Naive thymus-derived CD4-positive, alpha-beta T cell (primary cell): ENCODE data around the gene KDM6A. TPM values are rescaled to one million over a fixed set of nuclear protein-coding genes. Genes with fewer than 3 reads are reported as not detected.

Experiments
- ATAC-seq: fragments of 150-1000 bp; cut with Tn5 transposase; 2 replicates; pipeline ENCODE4 v1.10.0; 2021; ENCODE audit warnings: mild to moderate bottlenecking, moderate library complexity
- CTCF ChIA-PET: fragments of 350-600 bp; sonication (Branson Sonifier 250); formaldehyde crosslinking; loops from one replicate; lab custom pipeline; 2021; ENCODE audit warnings: antibody characterized with exemption; lab: Charles Lee
- POLR2A ChIA-PET: fragments of 350-600 bp; sonication (Branson Sonifier 250); formaldehyde crosslinking; loops from one replicate; lab custom pipeline; 2021; ENCODE audit warnings: antibody characterized with exemption, inconsistent platforms; lab: Charles Lee
- DNase-seq, 9 donors: peaks; one replicate each; pipeline versions ENCODE4 v3.0.0 to v3.0.0-alpha.2; 2020 to 2022; ENCODE audit warnings: mixed read lengths in 1 of 9
- H3K27ac ChIP-seq: one replicate; pipeline ENCODE4 v1.7.0; 2013; ENCODE audit warnings: mild to moderate bottlenecking, low read depth, low read length, moderate library complexity
- H3K27me3 ChIP-seq, 2 donors: one replicate each; pipeline ENCODE4 v1.7.0; 2013; ENCODE audit warnings: low read length in 2 of 2, mild to moderate bottlenecking in 2 of 2, moderate library complexity in 2 of 2; ENCODE audit not compliant: control insufficient read depth in 2 of 2, insufficient read depth in 2 of 2
- H3K36me3 ChIP-seq, 3 experiments: 1 replicate in 2 of 3; 2 replicates in 1 of 3; pipeline ENCODE4 v1.7.0; 2013; ENCODE audit warnings: low read length in 3 of 3, mild to moderate bottlenecking in 3 of 3, moderate library complexity in 1 of 3; ENCODE audit not compliant: insufficient read depth in 3 of 3, control insufficient read depth in 2 of 3
- H3K4me1 ChIP-seq, 2 donors: one replicate each; pipeline ENCODE4 v1.7.0; 2013; ENCODE audit warnings: low read length in 2 of 2, mild to moderate bottlenecking in 2 of 2, moderate library complexity in 1 of 2; ENCODE audit not compliant: control insufficient read depth in 2 of 2, insufficient read depth in 2 of 2
- H3K4me3 ChIP-seq: 2 replicates; pipeline ENCODE4 v1.7.0; 2013; ENCODE audit warnings: mild to moderate bottlenecking, low read length
- H3K9me3 ChIP-seq, 3 experiments: 1 replicate in 2 of 3; 2 replicates in 1 of 3; pipeline ENCODE4 v1.7.0; 2013; ENCODE audit warnings: low read length in 3 of 3; ENCODE audit not compliant: control insufficient read depth in 2 of 3
- H3K27ac Mint-ChIP-seq, 9 donors: one replicate each; pipeline ENCODE4 v1.8.0; 2020 to 2022; ENCODE audit warnings: mixed read lengths in 9 of 9, mild to moderate bottlenecking in 8 of 9, moderate library complexity in 5 of 9, inconsistent platforms in 2 of 9
- H3K27me3 Mint-ChIP-seq, 5 donors: one replicate each; pipeline ENCODE4 v1.8.0; 2021 to 2022; ENCODE audit warnings: mixed read lengths in 5 of 5, mild to moderate bottlenecking in 1 of 5
- H3K36me3 Mint-ChIP-seq, 5 donors: one replicate each; pipeline ENCODE4 v1.8.0; 2020 to 2022; ENCODE audit warnings: mixed read lengths in 5 of 5, mild to moderate bottlenecking in 3 of 5, inconsistent platforms in 1 of 5
- H3K4me1 Mint-ChIP-seq, 7 donors: one replicate each; pipeline ENCODE4 v1.8.0; 2020 to 2022; ENCODE audit warnings: mixed read lengths in 7 of 7, mild to moderate bottlenecking in 3 of 7, inconsistent platforms in 1 of 7
- H3K4me3 Mint-ChIP-seq, 10 donors: one replicate each; pipeline ENCODE4 v1.8.0; 2020 to 2022; ENCODE audit warnings: mild to moderate bottlenecking in 10 of 10, mixed read lengths in 10 of 10, moderate library complexity in 6 of 10, inconsistent platforms in 2 of 10
- H3K9me3 Mint-ChIP-seq, 11 donors: one replicate each; pipeline ENCODE4 v1.8.0; 2020 to 2022; ENCODE audit warnings: mixed read lengths in 11 of 11, mild to moderate bottlenecking in 4 of 11, inconsistent platforms in 1 of 11, moderate library complexity in 1 of 11
- intact Hi-C, 2 donors: fragments of 100-400 bp; cut with micrococcal nuclease; formaldehyde crosslinking; loops; one replicate each; pipeline ENCODE4 v1.15.1; 2023
- polyA plus RNA-seq, 2 donors: library from polyadenylated mRNA; unstranded; fragments of 300-500 nt; fragmentation: Illumina TruSeq; gene quantifications; one replicate each; pipeline ENCODE4 v1.2.3, GENCODE V29; 2021
- total RNA-seq, 6 experiments: library from RNA in 5 of 6; stranded (reverse) in 5 of 6; gene quantifications; 1 replicate in 5 of 6; 2 replicates in 1 of 6; pipeline ENCODE4 v1.2.3 and lab custom pipeline; 2021 to 2026

KDM6A gene
- total and polyA plus RNA-seq, 7 experiments from 2014 or later: 17.9 to 55.6 (median 46.9) TPM

DNA sequence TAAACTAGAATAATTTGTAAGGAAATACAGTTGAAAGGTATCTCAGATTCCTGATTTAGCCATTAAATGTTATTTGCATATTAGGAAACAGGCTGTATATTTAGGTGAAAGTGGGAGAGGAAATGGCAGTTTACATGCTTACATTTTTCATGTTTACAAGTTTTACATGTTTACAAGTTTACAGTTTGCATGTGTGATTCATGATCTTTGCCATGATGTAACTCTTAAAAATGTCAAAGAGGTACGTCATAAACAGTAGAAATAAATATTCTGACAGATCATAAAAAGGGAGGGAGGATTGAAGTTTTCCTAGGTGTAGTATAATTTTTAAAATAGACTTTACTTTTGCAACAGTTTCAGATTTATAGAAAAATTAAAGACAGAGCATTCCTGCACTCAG is 45.7 kb downstream of the KDM6A start:
- H3K36me3 Mint-ChIP-seq: peaks cover 0 to 12% (median 3%) of the 10 kb centered on the region in 5 donors
- intact Hi-C loops: loop anchor here in 1 of 2 donors (5.0 kb wide), 1 partner anchor 41 kb away; no protein-coding TSS in a partner anchor
- Histone ChIP-seq H3K27ac (no peak overlapping the region), H3K4me3 (no peak overlapping the region), H3K4me1 (peaks cover 0 to 7% of the 10 kb centered on the region in 2 donors), H3K36me3 (no peaks in the 10 kb centered on the region), H3K9me3 (no peaks in the 10 kb centered on the region), H3K27me3 (no peaks in the 10 kb centered on the region)
- DNase-seq (no peak), ATAC-seq (no peak)
- CTCF ChIA-PET: no interaction called here
- H3K27ac Mint-ChIP-seq: no peak overlapping the region
- no peaks in the 10 kb centered on the region for H3K27me3 Mint-ChIP-seq
- POLR2A ChIA-PET: no interaction called here
- no peaks in the 10 kb centered on the region for H3K9me3 Mint-ChIP-seq
- H3K4me1 Mint-ChIP-seq: peaks cover 21 to 93% (median 68%) of the 10 kb centered on the region in 7 donors
- H3K4me3 Mint-ChIP-seq: peak overlapping the region in 1 of 10 donors; percentile 3

DNA sequence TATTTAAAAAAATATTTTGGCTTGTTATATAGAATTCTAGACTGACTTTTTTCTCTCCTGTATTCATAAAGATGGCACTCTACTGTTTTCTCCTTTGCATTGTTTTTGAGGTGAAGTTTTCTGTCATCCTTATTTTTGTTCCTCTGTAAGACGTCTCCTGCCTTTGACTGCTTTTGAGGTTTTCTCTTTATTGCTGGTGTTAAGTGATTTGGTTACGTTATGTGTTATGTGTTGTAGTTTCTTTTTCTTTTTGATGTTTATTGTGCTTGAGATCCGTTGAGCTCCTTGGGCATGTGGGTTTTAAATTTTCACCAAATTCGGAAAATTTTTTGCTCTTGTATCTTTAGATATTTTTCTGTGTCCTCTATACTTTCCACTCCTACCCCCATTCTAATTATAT is 50.0 kb downstream of the KDM6A start:
- H3K36me3 ChIP-seq: no peaks in the 10 kb centered on the region
- H3K9me3 Mint-ChIP-seq: peaks cover 0 to 2% (median 0%) of the 10 kb centered on the region in 11 donors
- peak overlapping the region; percentile 18 to 84 (median 62) for H3K27ac Mint-ChIP-seq
- H3K27me3 Mint-ChIP-seq: no peaks in the 10 kb centered on the region
- intact Hi-C loops: loop anchor here in 1 of 2 donors (2.0 kb wide), 1 partner anchor 50 kb away; the partner anchor contains the start of gene KDM6A
- no peaks in the 10 kb centered on the region for H3K27me3 ChIP-seq
- peak; percentile 57 for ATAC-seq
- H3K4me3 Mint-ChIP-seq: peak overlapping the region; percentile 0 to 73 (median 66)
- no peaks in the 10 kb centered on the region for H3K9me3 ChIP-seq
- no peak overlapping the region for H3K4me3 ChIP-seq
- peak in 7 of 9 donors; percentile 14 to 60 (median 36) for DNase-seq
- H3K27ac ChIP-seq: no peak overlapping the region
- peaks cover 0 to 4% of the 10 kb centered on the region in 2 donors for H3K4me1 ChIP-seq
- ChIA-PET POLR2A (no interaction called here), CTCF (interaction anchor here (0.6 to 0.7 kb wide), 2 partner anchors 26 to 897 kb away, joined by 4 read pairs; no protein-coding TSS in a partner anchor)
- H3K36me3 Mint-ChIP-seq: peaks cover 0 to 15% (median 3%) of the 10 kb centered on the region in 5 donors
- peaks cover 18 to 94% (median 64%) of the 10 kb centered on the region in 7 donors for H3K4me1 Mint-ChIP-seq

DNA sequence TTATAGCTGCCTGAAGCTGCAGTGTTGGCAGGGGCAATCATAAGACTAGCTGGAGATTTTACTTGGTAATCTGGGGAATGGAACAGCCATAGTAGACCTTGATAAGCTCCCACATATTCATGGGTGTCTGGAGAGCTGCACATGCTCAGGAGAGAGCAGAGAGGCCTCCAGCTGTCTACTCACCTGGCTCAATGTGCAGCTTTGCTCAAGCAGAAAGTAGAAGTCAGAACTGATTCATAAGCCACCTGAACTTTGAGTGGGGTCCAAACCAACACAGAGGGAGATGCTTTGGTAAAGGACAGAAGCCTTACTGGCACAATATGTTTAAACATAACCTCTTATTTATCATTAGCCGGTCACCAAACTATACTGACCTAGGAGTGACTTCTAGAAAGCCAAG is 54.4 kb downstream of the KDM6A start:
- POLR2A ChIA-PET: no interaction called here
- ATAC-seq (no peak), DNase-seq (no peak)
- peaks cover 0 to 22% (median 3%) of the 10 kb centered on the region in 5 donors for H3K36me3 Mint-ChIP-seq
- intact Hi-C loops: no loop called here
- peak overlapping the region in 3 of 10 donors; percentile 7 to 41 (median 19) for H3K4me3 Mint-ChIP-seq
- no peaks in the 10 kb centered on the region for H3K36me3 ChIP-seq
- H3K4me1 ChIP-seq: peaks cover 4% of the 10 kb centered on the region in 2 donors
- H3K27me3 Mint-ChIP-seq: no peaks in the 10 kb centered on the region
- no peak overlapping the region for H3K27ac ChIP-seq
- H3K9me3 Mint-ChIP-seq: peaks cover 0 to 21% (median 3%) of the 10 kb centered on the region in 11 donors
- peak overlapping the region in 2 of 9 donors; percentile 27 to 52 for H3K27ac Mint-ChIP-seq
- no peaks in the 10 kb centered on the region for H3K9me3 ChIP-seq
- peaks cover 16 to 92% (median 66%) of the 10 kb centered on the region in 7 donors for H3K4me1 Mint-ChIP-seq
- H3K27me3 ChIP-seq: no peaks in the 10 kb centered on the region
- H3K4me3 ChIP-seq: no peak overlapping the region
- CTCF ChIA-PET: no interaction called here

DNA sequence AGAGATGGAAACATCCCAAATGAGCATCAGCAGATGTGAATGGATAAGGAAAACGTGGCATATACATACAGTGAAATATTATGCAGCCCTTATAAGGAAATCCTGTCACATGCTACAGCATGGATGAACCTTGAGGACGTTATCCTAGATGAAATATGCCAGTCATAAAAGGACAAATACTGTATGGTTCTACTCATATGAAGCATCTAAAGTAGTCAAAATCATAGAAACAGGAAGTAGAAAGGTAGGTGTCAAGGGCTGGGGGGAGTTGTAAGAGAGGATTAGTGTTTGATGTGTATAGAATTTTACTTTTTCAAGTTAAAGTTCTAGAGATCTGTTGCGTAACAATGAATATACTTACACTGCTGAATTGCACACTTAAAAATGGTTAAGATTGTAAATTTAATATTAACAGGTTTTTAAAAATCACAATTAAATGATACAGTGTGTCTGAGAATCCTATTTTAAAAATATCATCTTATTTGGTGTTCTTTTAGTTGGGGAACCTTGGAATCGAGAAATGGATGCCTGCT is 58.5 kb downstream of the KDM6A start:
- ATAC-seq: no peak
- H3K36me3 ChIP-seq: no peaks in the 10 kb centered on the region
- intact Hi-C loops: no loop called here
- H3K36me3 Mint-ChIP-seq: peaks cover 0 to 21% (median 3%) of the 10 kb centered on the region in 5 donors
- H3K4me3 Mint-ChIP-seq: peak overlapping the region in 2 of 10 donors; percentile 18
- ChIA-PET CTCF (no interaction called here), POLR2A (no interaction called here)
- H3K27ac ChIP-seq: no peak overlapping the region
- H3K4me1 Mint-ChIP-seq: peaks cover 21 to 93% (median 68%) of the 10 kb centered on the region in 7 donors
- H3K27me3 ChIP-seq: no peaks in the 10 kb centered on the region
- peak in 3 of 9 donors; percentile 2 to 20 (median 16) for DNase-seq
- H3K4me1 ChIP-seq: peaks cover 0 to 15% of the 10 kb centered on the region in 2 donors
- H3K27me3 Mint-ChIP-seq: no peaks in the 10 kb centered on the region
- no peaks in the 10 kb centered on the region for H3K9me3 ChIP-seq
- no peak overlapping the region for H3K4me3 ChIP-seq
- H3K9me3 Mint-ChIP-seq: peaks cover 0 to 21% (median 2%) of the 10 kb centered on the region in 11 donors
- H3K27ac Mint-ChIP-seq: peak overlapping the region in 2 of 9 donors; percentile 14 to 26

DNA sequence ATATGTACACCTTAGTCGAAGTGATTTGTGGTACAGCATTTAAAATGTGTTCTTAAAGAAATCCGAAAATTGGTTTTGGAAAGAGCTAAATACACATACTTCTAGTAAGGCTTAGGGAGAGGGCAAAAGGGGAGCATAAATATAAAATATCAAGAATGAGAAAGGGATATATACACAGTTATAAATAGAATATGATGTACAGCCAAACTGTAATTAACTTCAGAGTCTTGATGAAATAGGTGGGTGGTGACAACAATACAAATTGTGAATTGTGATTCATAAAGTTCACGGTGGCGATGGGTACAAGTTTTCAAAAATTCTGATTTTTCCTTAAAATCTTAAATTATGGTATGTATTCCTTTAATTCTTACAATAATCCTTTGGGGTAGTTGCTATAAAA is 62.2 kb downstream of the KDM6A start:
- peaks cover 4 to 24% of the 10 kb centered on the region in 2 donors for H3K4me1 ChIP-seq
- peaks cover 24 to 93% (median 67%) of the 10 kb centered on the region in 7 donors for H3K4me1 Mint-ChIP-seq
- DNase-seq (no peak), ATAC-seq (no peak)
- H3K9me3 Mint-ChIP-seq: peaks cover 0 to 11% (median 0%) of the 10 kb centered on the region in 11 donors
- H3K27ac Mint-ChIP-seq: peak overlapping the region in 1 of 9 donors; percentile 46
- no peaks in the 10 kb centered on the region for H3K27me3 ChIP-seq
- no peaks in the 10 kb centered on the region for H3K36me3 ChIP-seq
- no peak overlapping the region for H3K27ac ChIP-seq
- POLR2A ChIA-PET: no interaction called here
- H3K9me3 ChIP-seq: no peaks in the 10 kb centered on the region
- H3K4me3 ChIP-seq: no peak overlapping the region
- H3K36me3 Mint-ChIP-seq: peaks cover 0 to 23% (median 9%) of the 10 kb centered on the region in 5 donors
- H3K4me3 Mint-ChIP-seq: peak overlapping the region in 3 of 10 donors; percentile 21 to 29 (median 29)
- intact Hi-C loops: no loop called here
- CTCF ChIA-PET: no interaction called here
- H3K27me3 Mint-ChIP-seq: no peaks in the 10 kb centered on the region

DNA sequence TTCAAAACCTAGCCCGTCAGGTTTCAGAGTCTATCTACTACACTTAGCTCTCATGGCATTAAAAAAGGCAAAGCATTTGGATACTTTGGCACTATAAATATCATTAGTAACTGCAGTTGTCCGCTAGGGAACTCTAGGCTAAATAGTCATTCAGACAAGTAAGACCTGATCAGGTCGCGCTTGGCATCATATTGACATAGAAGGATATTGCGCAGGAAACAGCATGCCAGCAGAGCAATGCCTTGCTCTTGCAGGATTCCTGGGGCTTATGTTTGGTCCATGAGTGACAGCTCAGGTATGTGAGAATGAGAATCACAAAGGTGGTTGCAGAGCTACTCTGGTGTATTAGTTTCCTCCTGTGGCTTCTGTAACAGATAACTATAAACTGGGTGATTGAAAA is 62.7 kb downstream of the KDM6A start:
- intact Hi-C loops: no loop called here
- Histone ChIP-seq H3K36me3 (no peaks in the 10 kb centered on the region), H3K4me3 (no peak overlapping the region), H3K27ac (no peak overlapping the region), H3K9me3 (no peaks in the 10 kb centered on the region), H3K27me3 (no peaks in the 10 kb centered on the region), H3K4me1 (peaks cover 4 to 24% of the 10 kb centered on the region in 2 donors)
- no peak overlapping the region for H3K27ac Mint-ChIP-seq
- DNase-seq: no peak
- H3K36me3 Mint-ChIP-seq: peaks cover 0 to 28% (median 9%) of the 10 kb centered on the region in 5 donors
- CTCF ChIA-PET: interaction anchor here (0.5 kb wide), 1 partner anchor 156 kb away, joined by 3 read pairs; no protein-coding TSS in a partner anchor
- ATAC-seq: no peak
- peaks cover 0 to 14% (median 0%) of the 10 kb centered on the region in 11 donors for H3K9me3 Mint-ChIP-seq
- POLR2A ChIA-PET: no interaction called here
- peaks cover 24 to 92% (median 67%) of the 10 kb centered on the region in 7 donors for H3K4me1 Mint-ChIP-seq
- peak overlapping the region in 3 of 10 donors; percentile 7 to 21 (median 18) for H3K4me3 Mint-ChIP-seq
- H3K27me3 Mint-ChIP-seq: no peaks in the 10 kb centered on the region
